Lung (tissue), 12 donors: ENCODE measurements around the gene CAMSAP3. TPM values are rescaled to one million over a fixed set of nuclear protein-coding genes. Genes with fewer than 3 reads are reported as not detected.

Experiments
- ATAC-seq: fragments of 200-7000 bp; cut with Tn5 transposase; one replicate; pipeline ENCODE4 v1.9.1; 2020; ENCODE audit warnings: moderate number of reproducible peaks; ENCODE audit not compliant: insufficient read depth, low FRiP score
- DNase-seq, 3 donors: peaks; one replicate each; pipeline ENCODE4 v3.0.0-alpha.2; 2013 to 2017
- H3K27ac ChIP-seq, 2 donors: one replicate each; pipeline ENCODE4 v1.5.1; 2013; ENCODE audit warnings: mild to moderate bottlenecking in 2 of 2, moderate library complexity in 2 of 2, control low read depth in 1 of 2, inconsistent platforms in 1 of 2, low read depth in 1 of 2, low read length in 1 of 2
- H3K27me3 ChIP-seq, 3 donors: one replicate each; pipeline ENCODE4 v1.5.1; 2013; ENCODE audit warnings: low read length in 2 of 3; ENCODE audit not compliant: control insufficient read depth in 3 of 3, insufficient read depth in 3 of 3
- H3K36me3 ChIP-seq, 4 donors: one replicate each; pipeline ENCODE4 v1.5.1; 2013; ENCODE audit warnings: low read length in 4 of 4, mild to moderate bottlenecking in 1 of 4, moderate library complexity in 1 of 4; ENCODE audit not compliant: control insufficient read depth in 4 of 4, insufficient read depth in 4 of 4
- H3K4me1 ChIP-seq, 5 donors: one replicate each; pipeline ENCODE4 v1.5.1; 2013; ENCODE audit warnings: low read length in 5 of 5, mild to moderate bottlenecking in 2 of 5, moderate library complexity in 1 of 5; ENCODE audit not compliant: control insufficient read depth in 5 of 5, insufficient read depth in 5 of 5
- H3K4me3 ChIP-seq: one replicate; pipeline ENCODE4 v1.5.1; 2013; ENCODE audit warnings: mild to moderate bottlenecking, control low read depth, moderate library complexity
- H3K9ac ChIP-seq, 2 donors: one replicate each; pipeline ENCODE4 v1.5.1; 2013; ENCODE audit warnings: low read length in 2 of 2, control low read depth in 1 of 2; ENCODE audit not compliant: insufficient read depth in 1 of 2
- H3K9me3 ChIP-seq, 4 donors: one replicate each; pipeline ENCODE4 v1.5.1; 2013; ENCODE audit warnings: low read length in 3 of 4, mild to moderate bottlenecking in 1 of 4, moderate library complexity in 1 of 4; ENCODE audit not compliant: control insufficient read depth in 4 of 4, insufficient read depth in 3 of 4
- WGBS, 2 donors: extraction: QIAGEN DNeasy Blood & Tissue Kit; methylation state at CpG; one replicate each; pipeline ENCODE4 v1.1.7; 2013; 5-methylcytosine and 5-hydroxymethylcytosine counted together
- polyA plus RNA-seq, 2 donors: library from polyadenylated mRNA; stranded (reverse); fragments of 200-250 nt; gene quantifications; one replicate each; pipeline ENCODE4 v1.2.1, GENCODE V29; 2013
- total RNA-seq, 2 donors: library from RNA; depleted of rRNA in 1 of 2; stranded (reverse); fragments of >200 nt in 1 of 2; gene quantifications; one replicate each; pipeline ENCODE4 v1.2.1, GENCODE V29; 2014 to 2021
- TF ChIP-seq, protein P1 (sequence below): IDR thresholded peaks from 2 replicates; pipeline ENCODE4 v1.5.1; 2012; ENCODE audit warnings: mild to moderate bottlenecking; ENCODE audit errors: control extremely low read depth, extremely low read depth
- donor health status: control.
- donor health status: control.
- donor health status: Bipolar disorder and iron deficiency.
- donor health status: healthy.
- donor health status: DM: yes; HTN: yes; CAD: no.

CAMSAP3 gene
- total and polyA plus RNA-seq, 4 donors, result 9.2 to 30.4 (median 19.2) TPM

- ATAC-seq (no peak), DNase-seq (no peak)
- Histone ChIP-seq H3K27ac (no peak overlapping the region), H3K36me3 (peaks cover 2 to 55% (median 25%) of the 10 kb centered on the region in 4 donors), H3K27me3 (no peaks in the 10 kb centered on the region), H3K9ac (no peak overlapping the region), H3K9me3 (peaks cover 0 to 2% (median 0%) of the 10 kb centered on the region in 4 donors), H3K4me3 (no peak overlapping the region), H3K4me1 (peaks cover 0 to 2% (median 0%) of the 10 kb centered on the region in 5 donors)
- 80 to 93% methylated on average over 2 of the region's 2 CpGs for WGBS, 2 donors
- TF ChIP-seq, protein P1, sequence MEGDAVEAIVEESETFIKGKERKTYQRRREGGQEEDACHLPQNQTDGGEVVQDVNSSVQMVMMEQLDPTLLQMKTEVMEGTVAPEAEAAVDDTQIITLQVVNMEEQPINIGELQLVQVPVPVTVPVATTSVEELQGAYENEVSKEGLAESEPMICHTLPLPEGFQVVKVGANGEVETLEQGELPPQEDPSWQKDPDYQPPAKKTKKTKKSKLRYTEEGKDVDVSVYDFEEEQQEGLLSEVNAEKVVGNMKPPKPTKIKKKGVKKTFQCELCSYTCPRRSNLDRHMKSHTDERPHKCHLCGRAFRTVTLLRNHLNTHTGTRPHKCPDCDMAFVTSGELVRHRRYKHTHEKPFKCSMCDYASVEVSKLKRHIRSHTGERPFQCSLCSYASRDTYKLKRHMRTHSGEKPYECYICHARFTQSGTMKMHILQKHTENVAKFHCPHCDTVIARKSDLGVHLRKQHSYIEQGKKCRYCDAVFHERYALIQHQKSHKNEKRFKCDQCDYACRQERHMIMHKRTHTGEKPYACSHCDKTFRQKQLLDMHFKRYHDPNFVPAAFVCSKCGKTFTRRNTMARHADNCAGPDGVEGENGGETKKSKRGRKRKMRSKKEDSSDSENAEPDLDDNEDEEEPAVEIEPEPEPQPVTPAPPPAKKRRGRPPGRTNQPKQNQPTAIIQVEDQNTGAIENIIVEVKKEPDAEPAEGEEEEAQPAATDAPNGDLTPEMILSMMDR, result no peak
These were observed 42.9 kb upstream of the CAMSAP3 start for GRCh38 chr19:7552781-7553180.

DNA sequence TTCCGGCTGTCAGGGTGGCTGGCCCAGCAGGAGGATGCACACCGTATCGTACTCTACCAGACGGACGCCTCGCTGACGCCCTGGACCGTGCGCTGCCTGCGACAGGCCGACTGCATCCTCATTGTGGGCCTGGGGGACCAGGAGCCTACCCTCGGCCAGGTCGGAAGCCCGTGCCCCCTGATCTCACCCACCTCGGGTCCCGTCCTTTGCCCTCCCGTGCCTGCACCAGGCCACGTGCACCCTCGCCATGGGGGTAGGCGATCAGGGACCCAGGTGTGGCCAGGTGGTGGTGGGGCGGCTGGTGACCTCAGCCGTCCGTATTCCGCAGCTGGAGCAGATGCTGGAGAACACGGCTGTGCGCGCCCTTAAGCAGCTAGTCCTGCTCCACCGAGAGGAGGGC lies 41.1 kb upstream of the CAMSAP3 start:
- Histone ChIP-seq H3K9ac (no peak overlapping the region), H3K27me3 (no peaks in the 10 kb centered on the region), H3K4me1 (peaks cover 0 to 2% (median 0%) of the 10 kb centered on the region in 5 donors), H3K27ac (no peak overlapping the region), H3K36me3 (peaks cover 9 to 67% (median 31%) of the 10 kb centered on the region in 4 donors), H3K9me3 (peaks cover 0 to 3% (median 0%) of the 10 kb centered on the region in 4 donors), H3K4me3 (no peak overlapping the region)
- DNase-seq, result no peak
- ATAC-seq, result no peak
- TF ChIP-seq, protein P1, result no peak
- 93 to 96% methylated on average over 28 of the region's 28 CpGs for WGBS, 2 donors

GRCh38 chr19:7554990-7555864 lies 40.4 kb upstream of the CAMSAP3 start:
- ATAC-seq (no peak), DNase-seq (no peak)
- peaks cover 9 to 64% (median 30%) of the 10 kb centered on the region in 4 donors for H3K36me3 ChIP-seq
- H3K4me1 ChIP-seq, result peaks cover 0 to 2% (median 0%) of the 10 kb centered on the region in 5 donors
- H3K27ac ChIP-seq, result no peak overlapping the region
- H3K9me3 ChIP-seq, result peaks cover 0 to 3% (median 0%) of the 10 kb centered on the region in 4 donors
- H3K9ac ChIP-seq, result no peak overlapping the region
- TF ChIP-seq, protein P1, result no peak
- WGBS, 2 donors, result 85 to 88% methylated on average over 61 to 62 of the region's 62 CpGs
- H3K27me3 ChIP-seq, result no peaks in the 10 kb centered on the region
- no peak overlapping the region for H3K4me3 ChIP-seq
